ENCODE measurements around the gene SYT13. TPM values are rescaled to one million over a fixed set of nuclear protein-coding genes. Genes with fewer than 3 reads are reported as not detected.

The SYT13 gene
- total RNA-seq, 1 experiment from 2014 or later = 4.3 TPM

DNA sequence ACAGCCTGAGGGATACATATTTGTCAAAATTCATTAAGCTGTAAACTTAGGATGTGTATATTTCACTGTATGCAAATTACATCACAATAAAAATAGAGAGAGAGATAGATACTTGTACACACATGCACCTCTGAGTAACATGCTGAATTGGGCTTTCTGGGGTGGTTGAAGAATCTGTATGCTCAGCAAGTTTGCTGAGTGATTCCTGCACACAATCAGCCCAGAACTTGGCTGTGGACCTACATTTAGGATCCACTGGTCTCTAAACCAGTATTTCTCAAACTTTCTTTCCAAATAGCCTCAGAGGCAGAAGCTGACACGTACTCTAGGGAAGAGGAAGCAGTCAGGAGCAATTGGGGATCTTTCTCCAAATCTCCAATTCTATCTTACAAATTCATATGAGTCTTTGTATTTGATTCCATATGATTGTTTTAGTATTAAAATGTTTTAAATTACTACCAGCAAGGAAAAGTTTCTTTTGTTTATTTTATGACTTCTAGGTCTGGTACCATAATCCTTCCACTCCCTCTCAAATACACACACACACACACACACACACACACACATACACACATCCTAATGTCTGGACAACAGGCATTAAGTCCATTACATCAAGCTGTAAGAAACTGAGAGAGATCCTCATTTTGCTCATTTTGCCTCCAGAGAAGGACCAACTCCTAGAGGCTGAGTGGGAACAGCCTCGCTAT, 20.0 kb downstream of the SYT13 start:
- Histone ChIP-seq H3K14ac (ENCODE audit: insufficient read depth, low read length) (no peak overlapping the region), H4K5ac (ENCODE audit: insufficient read length, low read depth, low read length) (no peak overlapping the region), H4K91ac (ENCODE audit: insufficient read length, low read depth, low read length) (no peak overlapping the region), H4K8ac (replicated peaks; ENCODE audit: insufficient read length, low read depth, low read length) (no peak overlapping the region), H3T11ph (ENCODE audit: low read length) (no peak overlapping the region), H3K23ac (ENCODE audit: insufficient read length, low read depth, low read length) (no peak overlapping the region), H3K4me2 (ENCODE audit: insufficient read depth, insufficient read length, low read length) (no peak overlapping the region), H3K4me1 (ENCODE audit: insufficient read depth, low read length) (no peaks in the 10 kb centered on the region), H3K4ac (ENCODE audit: low read depth, low read length) (no peak overlapping the region), H2AFZ (ENCODE audit: low read length) (no peak overlapping the region), H2AK5ac (ENCODE audit: insufficient read length, low read length) (no peak overlapping the region), H3K27me3 (ENCODE audit: insufficient read depth, low read length) (no peaks in the 10 kb centered on the region), H3K18ac (ENCODE audit: insufficient read length, low read depth, low read length) (no peak overlapping the region), H2BK15ac (ENCODE audit: low read depth, low read length) (no peak overlapping the region), H2BK12ac (ENCODE audit: insufficient read length, low read depth, low read length) (no peak overlapping the region), H3K9me3 (ENCODE audit: control insufficient read depth, low read depth, low read length) (no peaks in the 10 kb centered on the region), H2BK5ac (ENCODE audit: insufficient read length, low read length) (no peak overlapping the region), H3K79me1 (ENCODE audit: insufficient read depth, low read depth, low read length, poor library complexity, severe bottlenecking) (no peaks in the 10 kb centered on the region), H4K20me1 (ENCODE audit: control insufficient read depth, insufficient read depth, insufficient read length) (no peaks in the 10 kb centered on the region), H3K79me2 (ENCODE audit: insufficient read depth, low read length) (no peaks in the 10 kb centered on the region), H2BK120ac (ENCODE audit: low read depth, low read length, poor library complexity, severe bottlenecking) (no peak overlapping the region), H3K56ac (ENCODE audit: insufficient read length, low read depth, low read length) (no peak overlapping the region), H3K9ac (ENCODE audit: extremely low read depth, insufficient read length, low read length) (no peak overlapping the region), H3K23me2 (ENCODE audit: insufficient read length, low read depth, low read length, poor library complexity, severe bottlenecking) (no peaks in the 10 kb centered on the region), H3K27ac (ENCODE audit: insufficient read length, low read depth, low read length) (no peak overlapping the region), H2BK20ac (ENCODE audit: low read depth, low read length, poor library complexity, severe bottlenecking) (no peak overlapping the region)
- Mint-ChIP-seq H3K27me3 (ENCODE audit: low read depth) (peaks cover 25% of the 10 kb centered on the region), H3K4me3 (no peak overlapping the region), H3K9me3 (no peaks in the 10 kb centered on the region), H3K27ac (no peak overlapping the region), H3K4me1 (peaks cover under 1 to 4% of the 10 kb centered on the region in 2 experiments; a peak in 2 of 4 replicates), H3K36me3 (ENCODE audit: insufficient read depth in 1 of 3, low read depth in 3 of 3) (no peaks in the 10 kb centered on the region)
- TF ChIP-seq, protein P1, sequence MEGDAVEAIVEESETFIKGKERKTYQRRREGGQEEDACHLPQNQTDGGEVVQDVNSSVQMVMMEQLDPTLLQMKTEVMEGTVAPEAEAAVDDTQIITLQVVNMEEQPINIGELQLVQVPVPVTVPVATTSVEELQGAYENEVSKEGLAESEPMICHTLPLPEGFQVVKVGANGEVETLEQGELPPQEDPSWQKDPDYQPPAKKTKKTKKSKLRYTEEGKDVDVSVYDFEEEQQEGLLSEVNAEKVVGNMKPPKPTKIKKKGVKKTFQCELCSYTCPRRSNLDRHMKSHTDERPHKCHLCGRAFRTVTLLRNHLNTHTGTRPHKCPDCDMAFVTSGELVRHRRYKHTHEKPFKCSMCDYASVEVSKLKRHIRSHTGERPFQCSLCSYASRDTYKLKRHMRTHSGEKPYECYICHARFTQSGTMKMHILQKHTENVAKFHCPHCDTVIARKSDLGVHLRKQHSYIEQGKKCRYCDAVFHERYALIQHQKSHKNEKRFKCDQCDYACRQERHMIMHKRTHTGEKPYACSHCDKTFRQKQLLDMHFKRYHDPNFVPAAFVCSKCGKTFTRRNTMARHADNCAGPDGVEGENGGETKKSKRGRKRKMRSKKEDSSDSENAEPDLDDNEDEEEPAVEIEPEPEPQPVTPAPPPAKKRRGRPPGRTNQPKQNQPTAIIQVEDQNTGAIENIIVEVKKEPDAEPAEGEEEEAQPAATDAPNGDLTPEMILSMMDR (conservative IDR thresholded peaks at IDR 0.05) = no peak
- DNase-seq = no peak
- no CpG with 5 or more reads among the region's 2 CpGs for WGBS (ENCODE audit: extremely low coverage, insufficient read length, low lambda C conversion rate)
